Right lobe of liver (tissue), 4 donors: ENCODE measurements around the gene CIAO1.

Experiments used
- POLR2A ChIP-seq: fragments of 450-650 bp; IDR thresholded peaks from one replicate; pipeline ENCODE4 v1.6.1; 2017; ENCODE audit warnings: antibody characterized with exemption, mild to moderate bottlenecking
- TF ChIP-seq, protein P1 (sequence below), 4 donors: fragments of 200-600 bp in 3 of 4; fragments of 450-650 bp in 1 of 4; IDR thresholded peaks; one replicate each; pipeline versions ENCODE4 v1.5.1 to v1.8.0; 2016 to 2022; ENCODE audit warnings: antibody characterized with exemption in 4 of 4, mild to moderate bottlenecking in 2 of 4
- donor health status: DM: no; HTN: no; CAD: no.
- donor health status: DM: no; HTN: no; CAD: no.
- donor health status: DM: no; HTN: yes; CAD: no.

DNA sequence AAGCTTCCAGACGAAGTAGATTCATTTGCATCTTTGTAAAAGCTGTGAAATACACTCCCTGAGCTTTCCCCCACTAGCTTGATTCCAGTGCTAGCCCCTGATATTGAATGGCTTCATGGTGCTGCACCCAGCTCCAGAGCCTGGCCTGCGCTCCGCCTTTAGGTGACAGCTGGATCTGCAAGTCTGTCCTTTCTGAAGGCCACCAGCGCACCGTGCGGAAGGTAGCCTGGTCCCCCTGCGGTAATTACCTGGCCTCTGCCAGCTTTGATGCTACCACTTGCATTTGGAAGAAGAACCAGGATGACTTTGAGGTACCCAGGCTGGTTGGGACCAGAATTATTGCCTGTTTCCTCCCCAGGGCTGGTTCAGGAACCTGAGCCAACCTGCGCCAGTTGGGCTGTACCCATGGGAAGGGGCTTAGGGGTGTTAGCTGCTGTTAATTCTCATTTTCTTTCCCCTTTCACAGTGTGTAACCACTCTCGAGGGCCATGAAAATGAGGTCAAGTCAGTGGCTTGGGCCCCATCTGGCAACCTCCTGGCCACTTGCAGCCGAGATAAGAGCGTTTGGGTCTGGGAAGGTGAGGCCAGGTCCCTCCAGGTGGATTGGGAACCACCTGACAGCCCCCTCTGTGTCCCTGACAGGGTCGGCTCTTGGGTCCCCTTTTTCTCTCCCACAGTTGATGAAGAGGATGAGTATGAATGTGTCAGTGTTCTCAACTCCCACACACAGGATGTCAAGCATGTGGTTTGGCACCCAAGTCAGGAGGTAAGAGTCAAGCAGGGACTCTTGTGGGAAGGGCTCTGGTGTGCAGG lies 1.3 kb downstream of the CIAO1 start:
- TF ChIP-seq, protein P1, sequence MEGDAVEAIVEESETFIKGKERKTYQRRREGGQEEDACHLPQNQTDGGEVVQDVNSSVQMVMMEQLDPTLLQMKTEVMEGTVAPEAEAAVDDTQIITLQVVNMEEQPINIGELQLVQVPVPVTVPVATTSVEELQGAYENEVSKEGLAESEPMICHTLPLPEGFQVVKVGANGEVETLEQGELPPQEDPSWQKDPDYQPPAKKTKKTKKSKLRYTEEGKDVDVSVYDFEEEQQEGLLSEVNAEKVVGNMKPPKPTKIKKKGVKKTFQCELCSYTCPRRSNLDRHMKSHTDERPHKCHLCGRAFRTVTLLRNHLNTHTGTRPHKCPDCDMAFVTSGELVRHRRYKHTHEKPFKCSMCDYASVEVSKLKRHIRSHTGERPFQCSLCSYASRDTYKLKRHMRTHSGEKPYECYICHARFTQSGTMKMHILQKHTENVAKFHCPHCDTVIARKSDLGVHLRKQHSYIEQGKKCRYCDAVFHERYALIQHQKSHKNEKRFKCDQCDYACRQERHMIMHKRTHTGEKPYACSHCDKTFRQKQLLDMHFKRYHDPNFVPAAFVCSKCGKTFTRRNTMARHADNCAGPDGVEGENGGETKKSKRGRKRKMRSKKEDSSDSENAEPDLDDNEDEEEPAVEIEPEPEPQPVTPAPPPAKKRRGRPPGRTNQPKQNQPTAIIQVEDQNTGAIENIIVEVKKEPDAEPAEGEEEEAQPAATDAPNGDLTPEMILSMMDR (IDR thresholded peaks at IDR 0.05), result peak in 3 of 4 donors; percentile 10 to 36 (median 20)
- TF ChIP-seq POLR2A, result no peak
